ENCODE measurements around the gene MYBPHL. TPM values are rescaled to one million over a fixed set of nuclear protein-coding genes. Genes with fewer than 3 reads are reported as not detected.

Gene MYBPHL
- total RNA-seq = not detected

GRCh38 chr1:109306832-109307273 lies at the start of gene MYBPHL:
MYBPHL (minus strand) TSS chr1:109307011; CDS start chr1:109306991, 20 bp downstream.
- 69 to 73% methylated on average over 5 to 6 of the region's 7 CpGs for WGBS, 2 donors
- TF ChIP-seq CTCF (IDR thresholded peaks at IDR 0.05) = no peak
- Histone ChIP-seq H3K27me3 (no peaks in the 10 kb centered on the region), H3K36me3 (peaks cover 0 to 29% (median 0%) of the 10 kb centered on the region in 3 donors), H3K9me3 (no peaks in the 10 kb centered on the region), H3K27ac (peak within 1 kb of the TSS; percentile 2 to 89 (median 74)), H3K4me1 (peaks cover 0 to 41% (median 24%) of the 10 kb centered on the region in 4 donors), H3K4me3 (no peak within 1 kb of the TSS)
- no peak for DNase-seq (ENCODE audit: low spot score in 2 of 2)

- WGBS, 2 donors = 60 to 69% methylated on average over 1 of the region's 1 CpG
- H3K9me3 ChIP-seq = no peaks in the 10 kb centered on the region
- no peak for DNase-seq (ENCODE audit: low spot score in 2 of 2)
- no peak overlapping the region for H3K27ac ChIP-seq
- no peak overlapping the region for H3K4me3 ChIP-seq
- H3K27me3 ChIP-seq = no peaks in the 10 kb centered on the region
- TF ChIP-seq EP300 (IDR thresholded peaks at IDR 0.05) (no peak), CTCF (IDR thresholded peaks at IDR 0.05) (no peak), POLR2A (IDR thresholded peaks at IDR 0.05) (no peak)
- H3K4me1 ChIP-seq = peaks cover 0 to 16% (median under 1%) of the 10 kb centered on the region in 4 donors
- peaks cover 0 to 46% (median 0%) of the 10 kb centered on the region in 3 donors for H3K36me3 ChIP-seq
Measured at GRCh38 chr1:109356505-109356904, 49.7 kb upstream of the MYBPHL start.

- H3K4me3 ChIP-seq = no peak overlapping the region
- TF ChIP-seq EP300 (IDR thresholded peaks at IDR 0.05) (no peak), CTCF (IDR thresholded peaks at IDR 0.05) (no peak), POLR2A (IDR thresholded peaks at IDR 0.05) (no peak)
- WGBS, 2 donors = 97 to 99% methylated on average over 3 of the region's 3 CpGs
Measured at GRCh38 chr1:109354929-109355328, 48.1 kb upstream of the MYBPHL start.

GRCh38 chr1:109351457-109351856 lies 44.6 kb upstream of the MYBPHL start:
- no peak overlapping the region for H3K27ac ChIP-seq
- peaks cover 0 to 94% (median 7%) of the 10 kb centered on the region in 3 donors for H3K36me3 ChIP-seq
- no peak overlapping the region for H3K4me3 ChIP-seq
- H3K4me1 ChIP-seq = no peaks in the 10 kb centered on the region
- no peaks in the 10 kb centered on the region for H3K27me3 ChIP-seq
- 87% methylated on average over 5 of the region's 5 CpGs for WGBS, 2 donors
- TF ChIP-seq CTCF (IDR thresholded peaks at IDR 0.05) (no peak), EP300 (IDR thresholded peaks at IDR 0.05) (no peak), POLR2A (IDR thresholded peaks at IDR 0.05) (no peak)
- H3K9me3 ChIP-seq = no peaks in the 10 kb centered on the region
- DNase-seq (ENCODE audit: low spot score in 2 of 2) = no peak

More at GRCh38 chr1:109354929-109355328, 48.1 kb upstream of the MYBPHL start:
- Histone ChIP-seq H3K27ac (no peak overlapping the region), H3K27me3 (no peaks in the 10 kb centered on the region), H3K36me3 (peaks cover 0 to 61% (median 7%) of the 10 kb centered on the region in 3 donors), H3K9me3 (no peaks in the 10 kb centered on the region), H3K4me1 (no peaks in the 10 kb centered on the region)
- DNase-seq (ENCODE audit: low spot score in 2 of 2) = no peak

GRCh38 chr1:109350655-109351054 lies 43.8 kb upstream of the MYBPHL start:
- WGBS, 2 donors = 79 to 82% methylated on average over 1 of the region's 1 CpG
- Histone ChIP-seq H3K4me3 (no peak overlapping the region), H3K4me1 (no peaks in the 10 kb centered on the region), H3K9me3 (no peaks in the 10 kb centered on the region), H3K27me3 (no peaks in the 10 kb centered on the region), H3K27ac (no peak overlapping the region), H3K36me3 (peaks cover 0 to 98% (median 7%) of the 10 kb centered on the region in 3 donors)
- TF ChIP-seq EP300 (IDR thresholded peaks at IDR 0.05) (no peak), CTCF (IDR thresholded peaks at IDR 0.05) (no peak), POLR2A (IDR thresholded peaks at IDR 0.05) (no peak)
- no peak for DNase-seq (ENCODE audit: low spot score in 2 of 2)
